ENCODE results near the gene NT5C1A. TPM values are rescaled to one million over a fixed set of nuclear protein-coding genes. Genes with fewer than 3 reads are reported as not detected.

Gene NT5C1A
- total RNA-seq, 1 experiment from 2014 or later: not detected

DNA sequence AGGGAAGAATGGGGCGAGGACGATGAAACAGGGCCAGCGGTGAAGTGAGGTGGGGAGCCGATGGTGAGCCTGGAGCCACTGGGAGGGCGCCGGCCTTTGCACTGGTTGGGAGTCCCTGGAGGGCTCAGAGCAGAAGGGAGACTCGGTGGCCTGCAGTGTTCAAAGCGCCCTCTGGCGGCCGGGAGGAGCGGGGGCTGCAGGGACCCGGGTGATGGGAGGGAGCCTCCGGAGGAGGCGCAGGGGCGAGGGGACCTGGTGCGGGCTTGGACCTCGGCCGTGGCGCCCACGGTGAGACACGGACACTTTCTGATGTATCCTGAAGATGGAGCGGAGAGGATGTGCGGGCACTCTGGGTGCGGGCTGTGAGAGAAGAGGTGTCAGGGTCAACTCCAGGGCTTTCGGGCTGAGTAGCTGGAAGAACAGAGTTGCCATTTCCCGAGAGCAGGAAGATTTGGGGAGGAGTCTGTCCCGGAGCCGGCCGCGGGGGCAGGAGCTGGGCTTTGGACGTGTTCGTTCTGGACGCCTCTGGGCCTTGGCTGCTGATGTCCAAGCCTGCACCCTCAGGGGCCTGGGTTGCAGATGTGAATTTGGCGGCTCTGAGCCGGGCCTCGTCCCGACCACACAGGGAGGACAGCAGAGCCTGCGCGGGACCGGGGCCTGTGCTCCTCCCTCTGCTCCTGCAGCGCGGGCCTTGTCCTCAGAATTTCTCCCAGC lies 62.1 kb downstream of the NT5C1A start:
- Histone ChIP-seq H4K5ac (ENCODE audit: insufficient read length, low read depth, low read length) (no peak overlapping the region), H3K14ac (ENCODE audit: insufficient read depth, low read length) (peak overlapping the region; percentile 62; the same call in 1 of the 2 replicates), H2BK15ac (ENCODE audit: low read depth, low read length) (no peak overlapping the region), H2AFZ (ENCODE audit: low read length) (no peak overlapping the region), H3K4me2 (ENCODE audit: insufficient read depth, insufficient read length, low read length) (peak overlapping the region; percentile 62), H3K18ac (ENCODE audit: insufficient read length, low read depth, low read length) (no peak overlapping the region), H3K23ac (ENCODE audit: insufficient read length, low read depth, low read length) (no peak overlapping the region), H2AK5ac (ENCODE audit: insufficient read length, low read length) (no peak overlapping the region), H3T11ph (ENCODE audit: low read length) (no peak overlapping the region), H4K8ac (replicated peaks; ENCODE audit: insufficient read length, low read depth, low read length) (no peak overlapping the region), H3K27me3 (ENCODE audit: insufficient read depth, low read length) (peaks cover 3% of the 10 kb centered on the region; the same call in 1 of the 2 replicates), H2BK120ac (ENCODE audit: low read depth, low read length, poor library complexity, severe bottlenecking) (no peak overlapping the region), H3K56ac (ENCODE audit: insufficient read length, low read depth, low read length) (no peak overlapping the region), H3K4ac (ENCODE audit: low read depth, low read length) (no peak overlapping the region), H3K9ac (ENCODE audit: extremely low read depth, insufficient read length, low read length) (peak overlapping the region; percentile 21), H2BK5ac (ENCODE audit: insufficient read length, low read length) (no peak overlapping the region), H3K4me1 (ENCODE audit: insufficient read depth, low read length) (no peaks in the 10 kb centered on the region), H3K79me1 (ENCODE audit: insufficient read depth, low read depth, low read length, poor library complexity, severe bottlenecking) (no peaks in the 10 kb centered on the region), H2BK12ac (ENCODE audit: insufficient read length, low read depth, low read length) (no peak overlapping the region), H4K20me1 (ENCODE audit: control insufficient read depth, insufficient read depth, insufficient read length) (no peaks in the 10 kb centered on the region), H2BK20ac (ENCODE audit: low read depth, low read length, poor library complexity, severe bottlenecking) (no peak overlapping the region), H3K23me2 (ENCODE audit: insufficient read length, low read depth, low read length, poor library complexity, severe bottlenecking) (peaks cover 6% of the 10 kb centered on the region), H3K79me2 (ENCODE audit: insufficient read depth, low read length) (no peaks in the 10 kb centered on the region), H3K27ac (ENCODE audit: insufficient read length, low read depth, low read length) (no peak overlapping the region), H4K91ac (ENCODE audit: insufficient read length, low read depth, low read length) (no peak overlapping the region), H3K9me3 (ENCODE audit: control insufficient read depth, low read depth, low read length) (no peaks in the 10 kb centered on the region)
- TF ChIP-seq, protein P1, sequence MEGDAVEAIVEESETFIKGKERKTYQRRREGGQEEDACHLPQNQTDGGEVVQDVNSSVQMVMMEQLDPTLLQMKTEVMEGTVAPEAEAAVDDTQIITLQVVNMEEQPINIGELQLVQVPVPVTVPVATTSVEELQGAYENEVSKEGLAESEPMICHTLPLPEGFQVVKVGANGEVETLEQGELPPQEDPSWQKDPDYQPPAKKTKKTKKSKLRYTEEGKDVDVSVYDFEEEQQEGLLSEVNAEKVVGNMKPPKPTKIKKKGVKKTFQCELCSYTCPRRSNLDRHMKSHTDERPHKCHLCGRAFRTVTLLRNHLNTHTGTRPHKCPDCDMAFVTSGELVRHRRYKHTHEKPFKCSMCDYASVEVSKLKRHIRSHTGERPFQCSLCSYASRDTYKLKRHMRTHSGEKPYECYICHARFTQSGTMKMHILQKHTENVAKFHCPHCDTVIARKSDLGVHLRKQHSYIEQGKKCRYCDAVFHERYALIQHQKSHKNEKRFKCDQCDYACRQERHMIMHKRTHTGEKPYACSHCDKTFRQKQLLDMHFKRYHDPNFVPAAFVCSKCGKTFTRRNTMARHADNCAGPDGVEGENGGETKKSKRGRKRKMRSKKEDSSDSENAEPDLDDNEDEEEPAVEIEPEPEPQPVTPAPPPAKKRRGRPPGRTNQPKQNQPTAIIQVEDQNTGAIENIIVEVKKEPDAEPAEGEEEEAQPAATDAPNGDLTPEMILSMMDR (conservative IDR thresholded peaks at IDR 0.05): peak; percentile 99
- Mint-ChIP-seq H3K4me1 (peaks cover 3 to 8% of the 10 kb centered on the region in 2 experiments), H3K36me3 (ENCODE audit: insufficient read depth in 1 of 3, low read depth in 3 of 3) (no peaks in the 10 kb centered on the region), H3K4me3 (peak overlapping the region; percentile 69 to 79), H3K27ac (no peak overlapping the region), H3K9me3 (peaks cover 0 to 2% of the 10 kb centered on the region in 2 experiments; a peak in 2 of 5 replicates), H3K27me3 (ENCODE audit: low read depth) (peaks cover 71% of the 10 kb centered on the region)
- no CpG with 5 or more reads among the region's 42 CpGs for WGBS (ENCODE audit: extremely low coverage, insufficient read length, low lambda C conversion rate)
- peak; percentile 93 for DNase-seq

Other genes starting within 250 kb of the NT5C1A start
- 0.52 and 0.94 TPM in 2 replicates for gene BMP8A, start 180.5 kb downstream of the NT5C1A start, total RNA-seq (2021)
- gene PABPC4, start 95.3 kb downstream of the NT5C1A start, total RNA-seq (2021): 368 and 377 TPM in 2 replicates
- 1.8 and 1.9 TPM in 2 replicates for gene HEYL, start 32.5 kb downstream of the NT5C1A start, total RNA-seq (2021)
- gene HPCAL4, start 19.3 kb upstream of the NT5C1A start, total RNA-seq (2021): 0.15 TPM in 2 replicates
- gene PPIE, start 66.8 kb upstream of the NT5C1A start, total RNA-seq (2021): 36.3 and 38.8 TPM in 2 replicates
- 3.7 and 4.3 TPM in 2 replicates for gene OXCT2, start 99.2 kb upstream of the NT5C1A start, total RNA-seq (2021)
- gene BMP8B, start 116.8 kb upstream of the NT5C1A start, total RNA-seq (2021): 0.33 and 0.42 TPM in 2 replicates
- 25.4 and 28.2 TPM in 2 replicates for gene TRIT1, start 211.4 kb upstream of the NT5C1A start, total RNA-seq (2021)
- gene MYCL, start 229.8 kb upstream of the NT5C1A start, total RNA-seq (2021): 17.6 and 18.4 TPM in 2 replicates